ENCODE results near the gene MASP1.

MASP1 gene

GRCh38 chr3:187310954-187311470, 19.5 kb upstream of the MASP1 start:
- no peak for TF ChIP-seq ZFX (IDR thresholded peaks at IDR 0.05)
- TF ChIP-seq CTCF (conservative IDR thresholded peaks at IDR 0.05): no peak
- H3K27ac ChIP-seq: no peak overlapping the region

- no peak overlapping the region for H3K27ac ChIP-seq
- TF ChIP-seq ZFX (IDR thresholded peaks at IDR 0.05): no peak
- TF ChIP-seq CTCF (conservative IDR thresholded peaks at IDR 0.05): no peak
Observed at GRCh38 chr3:187310226-187310625, 18.7 kb upstream of the MASP1 start.

- no peak for TF ChIP-seq ZFX (IDR thresholded peaks at IDR 0.05)
- TF ChIP-seq CTCF (conservative IDR thresholded peaks at IDR 0.05): no peak
- no peak overlapping the region for H3K27ac ChIP-seq
Observed at GRCh38 chr3:187305881-187306280, 14.3 kb upstream of the MASP1 start.

- TF ChIP-seq CTCF (conservative IDR thresholded peaks at IDR 0.05): no peak
- no peak for TF ChIP-seq ZFX (IDR thresholded peaks at IDR 0.05)
- H3K27ac ChIP-seq: no peak overlapping the region
Observed at GRCh38 chr3:187299611-187300010, 8.1 kb upstream of the MASP1 start.

GRCh38 chr3:187296911-187297310, 5.4 kb upstream of the MASP1 start:
- TF ChIP-seq ZFX (IDR thresholded peaks at IDR 0.05) (no peak), CTCF (conservative IDR thresholded peaks at IDR 0.05) (no peak)
- H3K27ac ChIP-seq: no peak overlapping the region

- TF ChIP-seq ZFX (IDR thresholded peaks at IDR 0.05) (no peak), CTCF (conservative IDR thresholded peaks at IDR 0.05) (no peak; the same call in 1 of the 2 replicates)
- H3K27ac ChIP-seq: no peak overlapping the region
Observed at GRCh38 chr3:187296058-187296457, 4.5 kb upstream of the MASP1 start.

GRCh38 chr3:187295316-187296034, 3.9 kb upstream of the MASP1 start:
- no peak for TF ChIP-seq ZFX (IDR thresholded peaks at IDR 0.05)
- peak; percentile 47 for TF ChIP-seq CTCF (conservative IDR thresholded peaks at IDR 0.05)
- no peak overlapping the region for H3K27ac ChIP-seq

Measured in C4-2B (cell line).